CD4-positive, alpha-beta T cell (primary cell): Measurements from ENCODE around the gene ADARB2. TPM values are rescaled to one million over a fixed set of nuclear protein-coding genes. Genes with fewer than 3 reads are reported as not detected.

Source experiments
- ATAC-seq: fragments of 200-7000 bp; cut with Tn5 transposase; one replicate; pipeline ENCODE4 v1.10.0; 2022; ENCODE audit warnings: mild to moderate bottlenecking; ENCODE audit not compliant: poor library complexity
- CTCF ChIA-PET: fragments of 350-600 bp; sonication (Branson Sonifier 250); formaldehyde crosslinking; loops from one replicate; lab custom pipeline; 2021; ENCODE audit warnings: antibody characterized with exemption, inconsistent platforms; lab: Charles Lee
- POLR2A ChIA-PET: fragments of 350-600 bp; sonication (Branson Sonifier 250); formaldehyde crosslinking; loops from one replicate; lab custom pipeline; 2021; ENCODE audit warnings: antibody characterized with exemption, inconsistent platforms; lab: Charles Lee
- DNase-seq, 14 experiments: peaks; one replicate each; pipeline ENCODE4 v3.0.0-alpha.2; 2013 to 2020; ENCODE audit warnings: mixed read lengths in 2 of 14
- H3K27ac ChIP-seq, 2 donors: one replicate each; pipeline versions ENCODE4 v1.5.1 to v1.7.0; 2013; ENCODE audit warnings: low read length in 2 of 2, low read depth in 1 of 2, mild to moderate bottlenecking in 1 of 2
- H3K27me3 ChIP-seq, 2 experiments: 1 replicate in 1 of 2; 2 replicates in 1 of 2; pipeline versions ENCODE4 v1.6.1 to v1.7.0; 2013; ENCODE audit warnings: low read length in 2 of 2, control low read depth in 1 of 2, mild to moderate bottlenecking in 1 of 2, moderate library complexity in 1 of 2; ENCODE audit not compliant: insufficient read depth in 2 of 2, control insufficient read depth in 1 of 2
- H3K36me3 ChIP-seq: one replicate; pipeline ENCODE4 v1.6.1; 2013; ENCODE audit warnings: low read length, control low read depth; ENCODE audit not compliant: insufficient read depth
- H3K4me1 ChIP-seq: one replicate; pipeline ENCODE4 v1.6.1; 2013; ENCODE audit warnings: low read length, control low read depth; ENCODE audit not compliant: insufficient read depth
- H3K4me3 ChIP-seq: one replicate; pipeline ENCODE4 v1.5.1; 2013; ENCODE audit warnings: mild to moderate bottlenecking, low read length, moderate library complexity
- H3K9me3 ChIP-seq, 2 experiments: 1 replicate in 1 of 2; 2 replicates in 1 of 2; pipeline versions ENCODE4 v1.6.1 to v1.7.0; 2013; ENCODE audit warnings: low read length in 2 of 2, mild to moderate bottlenecking in 2 of 2, control low read depth in 1 of 2, moderate library complexity in 1 of 2; ENCODE audit not compliant: control insufficient read depth in 1 of 2, insufficient read depth in 1 of 2
- H3K27ac Mint-ChIP-seq: one replicate; pipeline ENCODE4 v1.8.0; 2020; ENCODE audit warnings: mixed read lengths
- H3K27me3 Mint-ChIP-seq: one replicate; pipeline ENCODE4 v1.8.0; 2021; ENCODE audit warnings: mixed read lengths
- H3K36me3 Mint-ChIP-seq: one replicate; pipeline ENCODE4 v1.8.0; 2021; ENCODE audit warnings: low read depth, mixed read lengths
- H3K4me1 Mint-ChIP-seq: one replicate; pipeline ENCODE4 v1.8.0; 2021; ENCODE audit warnings: low read depth, mixed read lengths
- H3K4me3 Mint-ChIP-seq: one replicate; pipeline ENCODE4 v1.8.0; 2020; ENCODE audit warnings: mild to moderate bottlenecking, mixed read lengths
- H3K9me3 Mint-ChIP-seq: one replicate; pipeline ENCODE4 v1.8.0; 2020; ENCODE audit warnings: mixed read lengths
- intact Hi-C, 2 experiments: fragments of 100-400 bp; cut with DNase I in 1 of 2; cut with micrococcal nuclease in 1 of 2; formaldehyde crosslinking; loops; one replicate each; pipeline versions ENCODE4 v1.15.1 to v1.9.0; 2023 to 2025; cut with DNase I, micrococcal nuclease
- total RNA-seq, 174 experiments: library from RNA in 2 of 174; stranded (reverse) in 2 of 174; gene quantifications; one replicate each; pipeline ENCODE4 v1.2.3 and lab custom pipeline; 2021 to 2026
- TF ChIP-seq, protein P1 (sequence below): fragments of 200-600 bp; IDR thresholded peaks from one replicate; pipeline ENCODE4 v1.8.0; 2022; ENCODE audit warnings: antibody characterized with exemption, mild to moderate bottlenecking

Gene ADARB2
- total RNA-seq, 2 experiments from 2014 or later = 0.14 TPM; not detected in 1

DNA sequence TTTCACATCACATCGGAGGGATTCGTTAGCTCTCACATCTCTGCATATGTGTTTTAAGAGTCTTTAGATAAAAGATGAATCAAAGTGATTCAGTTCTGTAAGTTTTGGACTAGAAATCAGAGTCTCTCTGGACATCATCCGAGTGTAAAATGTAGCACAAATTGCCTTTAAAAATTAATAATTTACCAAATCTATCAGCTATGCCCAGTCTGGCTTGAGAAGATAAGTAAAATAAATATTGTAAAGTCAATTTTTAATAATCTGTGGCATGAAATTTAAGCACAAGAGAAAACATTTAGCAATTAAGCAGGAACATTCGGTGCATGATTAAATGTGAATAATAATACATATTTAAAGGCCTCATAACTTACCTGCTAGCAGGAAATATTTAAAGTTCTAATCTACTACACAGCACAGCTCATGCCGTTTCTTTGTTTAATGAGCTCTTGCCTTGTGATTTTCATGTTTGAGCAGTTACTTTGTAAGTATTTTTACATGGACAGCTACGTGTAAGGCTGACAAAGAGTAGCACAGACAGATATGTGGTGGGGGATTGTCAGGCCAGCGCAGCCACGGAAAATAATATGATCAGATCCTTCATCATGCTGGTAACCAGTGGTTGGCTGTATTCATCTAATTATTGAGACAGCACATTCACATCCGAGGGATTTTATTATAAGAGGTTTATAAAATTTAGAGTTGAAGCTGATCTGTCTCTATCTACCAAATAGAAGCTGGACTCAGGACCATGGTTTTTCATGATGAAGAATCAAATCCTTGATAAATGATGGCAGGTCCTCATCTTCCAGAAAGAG is 317.3 kb downstream of the ADARB2 start:
- TF ChIP-seq, protein P1, sequence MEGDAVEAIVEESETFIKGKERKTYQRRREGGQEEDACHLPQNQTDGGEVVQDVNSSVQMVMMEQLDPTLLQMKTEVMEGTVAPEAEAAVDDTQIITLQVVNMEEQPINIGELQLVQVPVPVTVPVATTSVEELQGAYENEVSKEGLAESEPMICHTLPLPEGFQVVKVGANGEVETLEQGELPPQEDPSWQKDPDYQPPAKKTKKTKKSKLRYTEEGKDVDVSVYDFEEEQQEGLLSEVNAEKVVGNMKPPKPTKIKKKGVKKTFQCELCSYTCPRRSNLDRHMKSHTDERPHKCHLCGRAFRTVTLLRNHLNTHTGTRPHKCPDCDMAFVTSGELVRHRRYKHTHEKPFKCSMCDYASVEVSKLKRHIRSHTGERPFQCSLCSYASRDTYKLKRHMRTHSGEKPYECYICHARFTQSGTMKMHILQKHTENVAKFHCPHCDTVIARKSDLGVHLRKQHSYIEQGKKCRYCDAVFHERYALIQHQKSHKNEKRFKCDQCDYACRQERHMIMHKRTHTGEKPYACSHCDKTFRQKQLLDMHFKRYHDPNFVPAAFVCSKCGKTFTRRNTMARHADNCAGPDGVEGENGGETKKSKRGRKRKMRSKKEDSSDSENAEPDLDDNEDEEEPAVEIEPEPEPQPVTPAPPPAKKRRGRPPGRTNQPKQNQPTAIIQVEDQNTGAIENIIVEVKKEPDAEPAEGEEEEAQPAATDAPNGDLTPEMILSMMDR = no peak
- H3K27ac ChIP-seq = no peak overlapping the region
- Mint-ChIP-seq H3K9me3 (no peaks in the 10 kb centered on the region), H3K27me3 (peaks cover 56% of the 10 kb centered on the region), H3K36me3 (no peaks in the 10 kb centered on the region), H3K4me3 (peak overlapping the region; percentile 6), H3K27ac (no peak overlapping the region), H3K4me1 (peaks cover 11% of the 10 kb centered on the region)
- CTCF ChIA-PET = interaction anchor here (1.0 kb wide), 1 partner anchor 11 kb away, joined by 3 read pairs; no protein-coding TSS in a partner anchor
- DNase-seq (no peak), ATAC-seq (no peak)
- H3K27me3 ChIP-seq = peaks cover 10 to 14% of the 10 kb centered on the region in 2 experiments
- POLR2A ChIA-PET = no interaction called here
- no peaks in the 10 kb centered on the region for H3K36me3 ChIP-seq
- intact Hi-C loops = no loop called here
- peaks cover 0 to 9% of the 10 kb centered on the region in 2 experiments for H3K9me3 ChIP-seq
- H3K4me3 ChIP-seq = no peak overlapping the region
- H3K4me1 ChIP-seq = peaks cover 3% of the 10 kb centered on the region

DNA sequence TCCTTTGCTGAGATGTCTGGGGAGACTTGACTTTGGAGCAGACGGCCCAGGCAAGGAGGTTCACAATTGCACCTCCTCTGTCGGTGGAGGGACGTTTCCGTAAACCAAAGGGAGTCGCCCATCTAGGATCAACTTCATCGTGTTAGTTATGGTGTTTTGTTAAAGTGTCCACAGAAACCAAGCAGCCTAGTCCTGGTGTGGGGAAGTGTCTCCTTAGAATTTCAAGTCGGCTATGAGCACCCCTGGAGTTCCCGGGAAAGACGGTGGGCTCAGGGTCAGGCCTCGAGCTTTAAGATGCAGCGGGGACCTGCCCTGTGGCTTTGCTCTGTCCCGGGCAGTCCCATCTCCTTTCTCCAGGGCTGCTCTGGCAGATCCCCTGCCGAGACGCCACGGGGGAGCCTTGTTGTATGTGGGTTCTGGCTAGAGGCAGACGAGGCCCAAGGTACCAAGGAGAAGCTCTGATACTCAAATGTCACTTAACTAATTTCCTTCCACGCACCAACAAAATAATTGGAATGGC is 319.2 kb downstream of the ADARB2 start:
- H3K9me3 ChIP-seq = peaks cover 0 to 11% of the 10 kb centered on the region in 2 experiments
- no peak overlapping the region for H3K27ac Mint-ChIP-seq
- H3K27me3 Mint-ChIP-seq = peaks cover 65% of the 10 kb centered on the region
- no peaks in the 10 kb centered on the region for H3K9me3 Mint-ChIP-seq
- peaks cover 11% of the 10 kb centered on the region for H3K4me1 Mint-ChIP-seq
- DNase-seq (no peak), ATAC-seq (no peak)
- intact Hi-C loops = no loop called here
- ChIA-PET CTCF (no interaction called here), POLR2A (no interaction called here)
- H3K36me3 ChIP-seq = no peaks in the 10 kb centered on the region
- H3K4me1 ChIP-seq = peaks cover 3% of the 10 kb centered on the region
- H3K27ac ChIP-seq = no peak overlapping the region
- no peak overlapping the region for H3K4me3 Mint-ChIP-seq
- TF ChIP-seq, protein P1 = no peak
- no peak overlapping the region for H3K4me3 ChIP-seq
- H3K36me3 Mint-ChIP-seq = no peaks in the 10 kb centered on the region
- peaks cover 10 to 14% of the 10 kb centered on the region in 2 experiments for H3K27me3 ChIP-seq

DNA sequence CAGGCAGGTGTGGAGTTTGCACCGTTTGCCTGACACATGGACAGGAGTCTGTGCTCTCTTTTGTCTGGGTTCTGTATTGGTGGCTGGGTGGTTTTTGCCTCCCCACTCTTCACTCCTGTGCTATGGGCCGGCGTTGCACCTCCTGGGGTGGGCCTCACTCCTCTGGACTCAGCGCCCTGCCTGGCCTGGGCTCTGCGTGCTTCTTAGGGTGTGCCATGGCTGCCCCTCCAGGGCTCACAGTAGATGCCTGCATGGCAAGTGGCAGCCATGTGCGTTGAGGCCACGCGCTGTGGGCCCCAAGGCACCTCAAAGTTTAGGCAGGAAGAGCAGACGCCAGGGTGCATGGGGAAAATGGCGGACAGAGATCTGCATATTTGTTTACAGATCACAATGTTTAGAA is 319.8 kb downstream of the ADARB2 start:
- intact Hi-C loops = no loop called here
- no peak overlapping the region for H3K4me3 ChIP-seq
- no peak overlapping the region for H3K4me3 Mint-ChIP-seq
- ATAC-seq (no peak), DNase-seq (no peak)
- no peak overlapping the region for H3K27ac Mint-ChIP-seq
- H3K9me3 ChIP-seq = peaks cover 0 to 11% of the 10 kb centered on the region in 2 experiments
- H3K36me3 Mint-ChIP-seq = no peaks in the 10 kb centered on the region
- CTCF ChIA-PET = no interaction called here
- no peak overlapping the region for H3K27ac ChIP-seq
- peaks cover 10 to 14% of the 10 kb centered on the region in 2 experiments for H3K27me3 ChIP-seq
- H3K9me3 Mint-ChIP-seq = no peaks in the 10 kb centered on the region
- no peaks in the 10 kb centered on the region for H3K36me3 ChIP-seq
- peaks cover 69% of the 10 kb centered on the region for H3K27me3 Mint-ChIP-seq
- POLR2A ChIA-PET = no interaction called here
- peaks cover 11% of the 10 kb centered on the region for H3K4me1 Mint-ChIP-seq
- peaks cover 3% of the 10 kb centered on the region for H3K4me1 ChIP-seq
- TF ChIP-seq, protein P1 = no peak
